ENCODE measurements around the gene MTHFSD.

- TF ChIP-seq CTCF (conservative IDR thresholded peaks at IDR 0.05; ENCODE audit: low read depth, low read length) = no peak
- no peak for TF ChIP-seq EZH2phosphoT487 (IDR thresholded peaks at IDR 0.05; ENCODE audit: borderline replicate concordance, low read length)
These were observed 32.5 kb upstream of the MTHFSD start for GRCh38 chr16:86587487-86587886.
